ENCODE data around the gene HELB.

The HELB gene

GRCh38 chr12:66282244-66282643 is 20.0 kb upstream of the HELB start:
- no peak for DNase-seq (ENCODE audit: low read depth)
- no peak overlapping the region for H3K4me3 ChIP-seq (ENCODE audit: low read length)
- TF ChIP-seq, protein P1, sequence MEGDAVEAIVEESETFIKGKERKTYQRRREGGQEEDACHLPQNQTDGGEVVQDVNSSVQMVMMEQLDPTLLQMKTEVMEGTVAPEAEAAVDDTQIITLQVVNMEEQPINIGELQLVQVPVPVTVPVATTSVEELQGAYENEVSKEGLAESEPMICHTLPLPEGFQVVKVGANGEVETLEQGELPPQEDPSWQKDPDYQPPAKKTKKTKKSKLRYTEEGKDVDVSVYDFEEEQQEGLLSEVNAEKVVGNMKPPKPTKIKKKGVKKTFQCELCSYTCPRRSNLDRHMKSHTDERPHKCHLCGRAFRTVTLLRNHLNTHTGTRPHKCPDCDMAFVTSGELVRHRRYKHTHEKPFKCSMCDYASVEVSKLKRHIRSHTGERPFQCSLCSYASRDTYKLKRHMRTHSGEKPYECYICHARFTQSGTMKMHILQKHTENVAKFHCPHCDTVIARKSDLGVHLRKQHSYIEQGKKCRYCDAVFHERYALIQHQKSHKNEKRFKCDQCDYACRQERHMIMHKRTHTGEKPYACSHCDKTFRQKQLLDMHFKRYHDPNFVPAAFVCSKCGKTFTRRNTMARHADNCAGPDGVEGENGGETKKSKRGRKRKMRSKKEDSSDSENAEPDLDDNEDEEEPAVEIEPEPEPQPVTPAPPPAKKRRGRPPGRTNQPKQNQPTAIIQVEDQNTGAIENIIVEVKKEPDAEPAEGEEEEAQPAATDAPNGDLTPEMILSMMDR (IDR thresholded peaks at IDR 0.05; ENCODE audit: insufficient read depth, low read depth, low read length, missing control alignments) = no peak

DNA sequence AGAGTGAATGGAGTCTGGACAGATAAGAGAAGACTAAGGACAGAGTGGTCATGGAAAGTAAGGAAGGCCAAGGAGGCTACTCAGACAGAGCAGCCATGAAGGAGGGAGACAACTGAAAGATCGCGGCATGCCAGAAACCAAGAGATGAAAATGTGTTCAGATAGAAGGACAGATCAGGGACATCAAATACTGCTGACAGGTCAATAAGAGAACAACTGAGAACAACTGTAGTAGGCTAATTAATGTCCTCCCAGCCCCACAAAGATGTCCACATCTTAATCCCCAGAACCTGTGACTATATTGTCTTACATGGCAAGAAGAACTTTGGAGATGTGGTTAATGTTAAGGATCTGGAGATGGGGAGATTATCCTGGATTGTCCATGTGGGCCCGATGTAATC is 15.0 kb upstream of the HELB start:
- no peak overlapping the region for H3K4me3 ChIP-seq (ENCODE audit: low read length)
- TF ChIP-seq, protein P1 (IDR thresholded peaks at IDR 0.05; ENCODE audit: insufficient read depth, low read depth, low read length, missing control alignments) = no peak
- DNase-seq (ENCODE audit: low read depth) = no peak

GRCh38 chr12:66288121-66288520 is 14.2 kb upstream of the HELB start:
- no peak overlapping the region for H3K4me3 ChIP-seq (ENCODE audit: low read length)
- TF ChIP-seq, protein P1 (IDR thresholded peaks at IDR 0.05; ENCODE audit: insufficient read depth, low read depth, low read length, missing control alignments) = no peak
- no peak for DNase-seq (ENCODE audit: low read depth)

GRCh38 chr12:66289485-66289884 is 12.8 kb upstream of the HELB start:
- no peak overlapping the region for H3K4me3 ChIP-seq (ENCODE audit: low read length)
- DNase-seq (ENCODE audit: low read depth) = no peak
- TF ChIP-seq, protein P1 (IDR thresholded peaks at IDR 0.05; ENCODE audit: insufficient read depth, low read depth, low read length, missing control alignments) = no peak

DNA sequence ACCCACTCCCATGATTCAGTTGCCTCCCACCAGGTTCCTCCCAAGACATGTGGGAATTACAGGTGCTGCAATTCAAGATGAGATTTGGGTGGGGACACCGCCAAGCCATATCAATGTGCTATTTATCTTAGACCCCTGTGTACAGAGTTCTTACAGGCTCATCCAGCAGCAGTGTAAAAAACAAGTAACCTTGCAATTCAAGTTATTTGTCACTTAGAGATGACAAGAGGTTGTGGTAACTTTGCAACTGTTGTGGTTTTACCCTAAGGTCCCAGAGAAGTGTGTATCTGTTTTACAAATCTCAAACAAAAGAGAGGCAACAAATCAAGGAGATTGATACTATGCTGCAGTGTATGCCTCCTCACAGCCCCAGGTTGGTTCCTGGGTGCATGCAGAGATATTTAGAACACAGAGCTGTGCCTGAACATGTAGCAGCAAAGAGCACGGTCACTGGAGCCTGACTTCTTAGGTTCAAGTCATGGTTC is 11.5 kb upstream of the HELB start:
- peak; percentile 42 for DNase-seq (ENCODE audit: low read depth)
- TF ChIP-seq, protein P1 (IDR thresholded peaks at IDR 0.05; ENCODE audit: insufficient read depth, low read depth, low read length, missing control alignments) = no peak
- H3K4me3 ChIP-seq (ENCODE audit: low read length) = no peak overlapping the region

DNA sequence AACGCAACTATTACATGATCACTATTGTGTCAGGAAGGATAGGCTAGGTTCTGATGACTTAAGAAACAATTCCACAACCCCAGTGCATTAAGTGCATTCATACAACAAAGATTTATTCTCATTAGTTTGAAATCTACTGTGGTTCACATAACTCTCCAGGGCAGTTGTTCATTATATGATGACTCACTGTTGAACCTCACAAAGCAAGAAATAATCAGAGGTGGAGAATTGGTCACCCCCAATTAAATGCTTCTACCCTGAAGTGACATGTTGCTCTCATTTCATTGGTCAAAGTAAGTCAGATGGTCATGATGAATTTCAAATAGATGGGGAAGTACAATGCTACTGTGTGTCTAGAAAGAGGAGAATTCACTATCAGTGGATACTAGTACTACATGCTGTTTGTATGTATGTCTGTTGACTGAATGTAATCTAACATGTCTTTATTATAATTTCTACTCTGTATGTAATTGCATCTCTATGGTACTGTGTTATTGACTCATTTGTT is 6.1 kb upstream of the HELB start:
- TF ChIP-seq, protein P1 (IDR thresholded peaks at IDR 0.05; ENCODE audit: insufficient read depth, low read depth, low read length, missing control alignments) = no peak
- DNase-seq (ENCODE audit: low read depth) = peak; percentile 27
- H3K4me3 ChIP-seq (ENCODE audit: low read length) = no peak overlapping the region

GRCh38 chr12:66297080-66297479 is 5.2 kb upstream of the HELB start:
- no peak overlapping the region for H3K4me3 ChIP-seq (ENCODE audit: low read length)
- TF ChIP-seq, protein P1 (IDR thresholded peaks at IDR 0.05; ENCODE audit: insufficient read depth, low read depth, low read length, missing control alignments) = no peak
- DNase-seq (ENCODE audit: low read depth) = no peak

All from epithelial cell of esophagus (primary cell).